Stimulated activated CD4-positive, alpha-beta T cell treated with anti-CD3 and anti-CD28 coated beads, Interleukin-1b, Interleukin-23, amount 100 ng/mL, for 24 hours (primary cell): ENCODE data around the gene NF2.
"Not testable (repeated sequence)": the region's sequence is repeated elsewhere in the genome, so short reads cannot be mapped to it uniquely, and the experiment has no call there.

Experiments
- DNase-seq, 4 experiments: peaks; one replicate each; pipeline ENCODE4 v3.0.0-alpha.2; 2020; ENCODE audit warnings: low read depth in 4 of 4, low spot score in 1 of 4

Gene NF2

DNA sequence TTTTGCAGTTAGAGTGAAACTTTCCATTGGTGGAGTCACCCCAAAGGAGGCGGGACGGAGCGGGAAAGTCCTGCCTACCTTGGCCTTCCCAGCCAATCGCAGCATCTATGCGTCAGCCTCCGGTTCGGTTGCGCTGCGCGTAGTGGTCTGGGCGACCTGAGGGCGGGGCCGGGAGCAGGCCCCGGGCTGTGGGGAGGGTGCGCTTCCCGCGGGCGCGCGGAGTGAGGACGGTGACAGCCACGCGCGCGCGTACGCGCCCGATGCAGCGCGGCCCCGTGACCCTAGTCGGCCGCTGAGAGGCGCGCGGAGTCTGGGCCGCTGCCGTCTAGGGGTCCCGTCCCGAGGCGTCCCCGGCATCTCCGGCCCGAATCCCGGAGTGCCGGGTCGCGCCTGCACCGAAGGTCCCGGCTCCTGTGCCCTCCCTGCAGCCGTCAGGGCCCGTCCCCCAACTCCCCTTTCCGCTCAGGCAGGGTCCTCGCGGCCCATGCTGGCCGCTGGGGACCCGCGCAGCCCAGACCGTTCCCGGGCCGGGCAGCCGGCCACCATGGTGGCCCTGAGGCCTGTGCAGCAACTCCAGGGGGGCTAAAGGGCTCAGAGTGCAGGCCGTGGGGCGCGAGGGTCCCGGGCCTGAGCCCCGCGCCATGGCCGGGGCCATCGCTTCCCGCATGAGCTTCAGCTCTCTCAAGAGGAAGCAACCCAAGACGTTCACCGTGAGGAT lies at the start of gene NF2:
Gene NF2, plus strand, starts transcription at position 276 of the 718 bp plus-strand sequence. Its CDS starts 366 bp downstream, at position 642.
- DNase-seq, result peak; percentile 84 to 96 (median 93)

DNA sequence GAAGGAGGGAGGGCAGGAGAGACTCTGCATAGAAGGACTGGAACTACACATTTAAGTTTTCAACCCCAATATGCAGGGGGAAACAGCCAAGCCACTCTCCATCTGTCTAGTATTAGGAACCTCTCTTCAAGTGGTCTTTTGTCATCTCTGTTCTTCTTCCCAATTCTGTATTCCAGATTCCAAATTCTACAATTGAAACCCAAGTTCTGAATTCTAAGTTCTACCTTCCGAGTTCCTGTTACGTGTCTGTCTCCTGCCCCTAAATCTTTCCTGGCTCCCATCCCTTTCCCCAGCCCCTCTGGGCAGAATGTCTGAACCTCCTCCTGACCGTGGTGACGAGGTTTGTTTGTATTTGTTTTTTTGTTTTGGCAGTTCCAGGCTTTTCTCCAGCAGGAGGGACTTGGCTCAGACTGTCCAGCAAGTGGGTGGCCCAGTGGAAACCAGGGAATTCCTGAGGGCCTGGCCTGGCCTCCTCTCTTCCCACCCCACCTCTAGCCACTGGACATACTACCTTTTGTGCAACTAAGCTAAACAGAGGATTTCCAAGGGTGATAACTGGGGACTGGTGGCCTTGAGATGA lies 48.3 kb upstream of the NF2 start:
- DNase-seq, result no peak

DNA sequence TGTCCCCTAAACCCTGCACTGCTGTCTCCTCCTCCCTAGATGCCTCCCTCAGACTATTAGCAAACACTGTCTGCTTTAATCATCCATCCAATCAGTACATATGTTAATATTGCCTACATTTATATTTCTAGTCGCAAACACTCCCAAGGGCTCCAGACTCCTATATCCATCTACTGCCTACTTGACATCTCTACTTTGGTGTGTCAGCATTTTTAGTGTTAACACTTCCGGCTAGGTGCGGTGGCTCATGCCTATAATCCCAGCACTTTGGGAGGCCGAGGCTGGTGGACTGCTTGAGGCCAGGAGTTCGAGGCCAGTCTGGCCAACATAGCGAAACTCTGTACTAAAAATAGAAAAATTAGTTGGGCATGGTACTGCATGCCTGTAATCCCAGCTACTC lies 44.4 kb upstream of the NF2 start:
- DNase-seq, result no peak

DNA sequence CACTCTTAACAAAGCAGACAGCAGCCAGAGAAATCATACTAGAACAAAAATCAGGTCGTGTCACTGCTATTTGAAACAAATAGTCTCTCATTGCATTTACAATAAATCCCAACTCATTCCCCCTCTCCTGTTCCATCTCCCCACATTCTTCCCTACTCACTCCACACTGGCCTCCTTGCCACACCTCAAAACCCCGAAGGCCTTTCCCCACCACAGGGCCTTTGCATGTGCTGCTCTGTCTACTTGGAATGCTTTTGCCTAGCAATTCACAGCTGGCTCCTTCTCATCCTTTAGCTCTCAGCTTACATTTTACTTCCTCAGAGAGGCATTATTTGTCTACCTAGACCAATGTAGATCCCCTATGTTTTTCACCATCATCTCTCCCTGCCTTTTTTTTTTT lies 43.6 kb upstream of the NF2 start:
- DNase-seq, result no peak

DNA sequence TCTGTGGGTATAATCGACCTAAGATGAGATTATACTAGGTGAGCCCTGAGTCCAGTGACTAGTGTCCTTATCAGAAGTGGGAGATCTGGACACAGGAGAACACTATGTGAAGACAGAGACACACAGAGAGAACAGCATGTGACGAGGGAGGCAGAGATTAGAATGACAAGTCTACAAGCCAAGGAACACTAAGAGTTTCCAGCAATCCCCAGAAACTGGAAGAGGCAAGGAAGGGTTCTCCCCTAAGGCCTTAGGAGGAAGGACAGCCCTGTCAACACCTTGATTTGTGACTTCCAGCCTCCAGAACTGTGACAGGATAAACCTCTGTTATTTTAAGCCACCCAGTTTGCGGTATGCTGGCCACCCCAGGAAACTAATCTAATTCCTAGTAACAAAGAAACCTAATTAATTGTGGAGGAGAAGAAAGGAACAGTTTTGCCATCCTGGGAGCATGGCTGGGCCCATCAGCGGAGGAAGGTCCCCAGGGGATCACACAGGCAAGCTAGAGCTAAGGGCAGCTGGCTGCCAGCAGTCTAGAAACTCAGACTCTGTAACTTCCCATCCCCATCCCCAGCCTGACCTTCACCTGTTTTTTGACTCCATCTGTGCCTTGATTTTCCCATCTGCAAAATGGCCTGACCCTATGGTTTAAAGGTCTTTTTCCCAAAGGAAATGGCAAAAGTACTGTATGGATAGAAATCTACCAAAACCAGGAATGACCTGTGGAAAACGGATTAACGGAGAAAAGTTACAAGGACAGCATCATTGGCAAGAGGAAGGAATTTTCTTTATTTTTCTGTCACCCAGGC lies 39.6 kb upstream of the NF2 start:
- DNase-seq, result no peak

DNA sequence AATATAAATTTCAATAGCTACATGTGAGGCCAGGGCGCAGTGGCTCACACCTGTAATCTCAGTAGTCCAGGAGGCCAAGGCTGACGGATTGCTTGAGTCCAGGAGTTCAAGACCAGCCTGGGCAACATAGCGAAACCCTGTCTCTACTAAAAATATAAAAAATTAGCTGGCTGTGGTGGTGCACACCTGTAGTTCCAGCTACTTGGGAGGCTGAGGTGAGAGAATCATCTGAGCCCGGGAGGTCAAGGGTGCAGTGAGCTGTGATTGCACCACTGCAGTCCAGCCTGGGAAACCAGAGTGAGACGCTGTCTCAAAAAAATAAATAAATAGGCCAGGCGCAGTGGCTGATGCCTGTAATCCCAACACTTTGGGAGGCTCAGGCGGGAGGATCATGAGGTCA lies 36.9 kb upstream of the NF2 start:
- DNase-seq, result not testable (repeated sequence)

DNA sequence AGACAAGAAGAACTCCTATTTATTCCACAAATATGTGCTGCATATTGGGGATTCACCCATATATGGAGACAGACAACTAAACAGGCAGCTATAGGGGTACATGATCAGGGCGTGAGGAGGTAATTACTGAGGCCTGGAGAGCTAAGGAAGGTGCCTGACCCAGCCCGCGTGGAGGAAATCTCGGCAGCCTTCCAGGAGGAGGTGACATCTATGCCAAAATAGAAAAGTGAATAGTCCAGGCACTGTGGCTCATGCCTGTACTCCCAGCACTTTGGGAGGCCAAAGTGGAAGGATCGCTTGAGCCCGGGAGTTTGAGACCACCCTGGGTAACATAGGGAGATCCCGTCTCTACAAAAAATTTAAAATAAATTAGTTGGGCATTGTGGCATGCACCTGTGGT lies 36.1 kb upstream of the NF2 start:
- DNase-seq, result no peak

DNA sequence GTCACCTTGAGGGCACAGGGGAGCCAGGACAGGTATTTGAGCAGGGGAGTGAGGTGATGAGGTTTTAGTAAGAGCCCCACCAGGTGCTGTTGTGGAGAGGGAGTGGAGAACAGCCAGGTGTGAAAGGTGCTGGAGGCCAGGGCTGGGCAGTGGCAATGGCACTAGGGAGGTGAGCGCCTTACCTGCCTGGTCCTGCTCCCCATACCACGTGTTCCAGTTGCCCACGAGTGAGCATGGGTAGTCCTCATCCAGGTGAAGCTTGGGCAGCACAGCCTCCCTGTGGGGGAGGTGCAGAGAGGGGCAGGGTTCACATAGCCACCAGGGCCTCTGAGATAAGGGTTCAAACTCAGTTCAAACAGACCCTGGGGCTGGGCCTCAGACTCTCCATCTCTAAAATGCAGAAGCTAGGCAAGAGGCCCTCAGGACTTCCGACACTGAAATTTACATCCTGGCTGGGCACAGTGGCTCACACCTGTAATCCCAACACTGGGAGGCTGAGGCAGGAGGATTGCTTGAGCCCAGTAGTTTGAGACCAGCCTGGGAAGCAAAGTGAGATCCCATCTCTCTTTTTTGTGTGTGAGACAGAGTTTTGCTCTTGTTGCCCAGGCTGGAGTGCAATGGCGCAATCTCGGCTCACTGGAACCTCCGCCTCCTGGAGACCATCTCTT lies 34.3 kb upstream of the NF2 start:
- DNase-seq, result no peak

DNA sequence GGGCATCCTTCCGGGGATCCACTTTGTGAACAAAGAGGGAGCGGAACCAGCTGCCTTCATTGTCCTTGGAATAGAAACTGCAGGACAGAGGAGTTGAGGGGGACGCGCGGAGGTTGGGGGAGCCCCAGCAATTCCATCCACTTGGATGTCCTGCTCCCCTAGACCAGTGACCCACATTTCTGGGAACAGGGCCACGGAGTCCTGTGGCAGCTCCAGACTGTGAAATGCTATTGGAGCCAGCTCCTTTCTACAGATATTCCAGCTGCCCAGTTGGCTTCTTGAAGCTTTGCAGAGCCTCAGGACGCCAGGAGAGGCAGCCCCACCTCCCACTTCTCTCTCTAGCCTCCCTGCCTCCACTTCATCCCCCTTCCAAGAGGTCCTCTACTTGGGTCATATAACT lies 33.0 kb upstream of the NF2 start:
- DNase-seq, result no peak

DNA sequence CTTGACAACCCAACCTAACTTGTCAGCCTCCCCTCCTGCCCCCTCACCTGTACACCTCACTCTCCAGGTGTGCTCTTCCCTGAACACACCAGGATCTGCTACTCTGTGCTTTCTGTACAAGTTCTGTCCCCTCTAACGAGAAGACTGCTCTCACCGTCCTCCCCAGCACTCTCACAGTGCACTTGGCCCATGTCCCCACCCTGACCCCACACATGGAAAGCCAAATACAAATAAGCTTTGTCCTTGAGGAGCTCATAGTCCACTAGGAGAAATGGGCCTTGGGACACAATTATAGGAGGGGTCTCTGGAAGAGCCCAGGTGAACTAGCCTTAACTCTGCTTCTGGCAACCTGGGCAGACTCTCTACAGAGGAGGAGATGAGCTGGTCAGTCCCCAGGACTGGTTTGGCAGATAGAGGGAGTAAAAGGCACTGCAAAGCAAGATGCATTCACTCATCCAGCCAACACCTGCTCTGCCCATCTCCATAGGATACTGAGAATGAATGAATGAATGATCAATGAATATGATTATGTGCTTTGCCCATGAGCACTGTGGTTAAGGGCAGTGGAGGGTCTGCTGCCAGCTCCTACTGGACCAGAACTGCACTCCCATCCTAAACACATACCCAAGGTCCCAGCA lies 32.4 kb upstream of the NF2 start:
- DNase-seq, result no peak

DNA sequence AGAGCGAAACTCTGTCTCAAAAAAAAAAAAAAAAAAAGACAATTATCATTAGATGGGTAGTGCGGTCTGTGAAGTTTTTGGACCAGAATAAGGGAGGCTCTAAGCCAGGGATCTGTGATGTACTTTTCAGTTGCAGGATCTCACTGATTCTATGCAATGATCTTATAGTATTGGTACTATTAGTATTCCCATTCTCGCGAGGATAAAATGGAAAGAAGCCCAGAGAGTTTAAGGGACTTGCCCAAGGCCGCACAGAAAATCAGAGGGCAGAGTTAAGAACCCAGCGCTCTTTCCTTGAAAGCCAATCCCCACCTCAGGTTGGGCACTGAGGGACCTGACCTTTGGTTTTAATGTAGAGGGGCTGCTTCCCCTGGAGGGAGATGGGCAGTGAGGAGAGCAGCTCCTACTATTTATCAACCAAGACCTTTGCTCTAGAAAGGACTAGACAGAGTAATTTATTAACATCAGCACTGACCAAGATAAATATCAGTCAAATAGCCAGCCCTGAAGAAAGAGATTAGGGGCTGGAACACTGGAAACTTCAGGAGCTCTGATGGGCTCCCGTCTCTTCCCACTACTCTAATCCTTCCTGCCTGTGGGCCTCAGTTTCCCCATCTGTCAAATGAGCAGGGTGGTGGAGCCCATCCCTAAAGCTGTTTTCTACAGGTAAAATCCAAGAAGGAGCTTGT lies 28.5 kb upstream of the NF2 start:
- DNase-seq, result no peak

DNA sequence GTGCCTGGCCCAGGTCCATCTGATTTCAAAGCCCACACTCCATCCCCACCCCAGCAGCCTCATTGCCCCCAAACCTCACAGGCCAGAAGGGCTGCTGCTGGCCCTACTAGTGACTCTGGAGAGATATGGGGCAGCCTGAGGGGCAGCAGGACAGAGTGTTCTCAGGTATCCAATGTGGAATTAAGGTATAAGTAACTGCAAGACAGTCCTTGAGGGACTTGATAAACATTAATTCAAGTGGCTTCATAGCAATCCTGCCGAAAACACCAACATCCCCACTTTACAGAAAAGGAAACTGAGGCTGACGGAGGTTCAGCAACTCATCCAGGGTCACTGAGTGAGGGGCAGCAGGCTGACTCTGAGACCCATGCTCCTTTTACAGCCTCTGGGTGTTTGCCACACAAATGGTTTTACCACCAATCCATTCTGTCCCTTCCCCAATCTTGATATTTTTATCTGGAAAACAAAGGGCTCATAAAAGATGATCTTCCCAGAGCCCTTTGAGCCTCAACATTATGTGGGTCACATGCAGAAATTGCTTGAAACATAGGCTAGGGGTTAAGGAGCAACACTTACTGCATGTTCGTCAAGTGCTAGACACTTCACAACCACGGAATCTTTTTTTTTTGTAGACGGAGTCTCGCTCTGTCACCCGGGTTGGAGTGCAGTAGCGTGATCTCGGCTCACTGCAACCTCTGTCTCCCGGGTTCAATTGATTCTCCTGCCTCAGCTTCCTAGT lies 24.8 kb upstream of the NF2 start:
- no peak for DNase-seq

DNA sequence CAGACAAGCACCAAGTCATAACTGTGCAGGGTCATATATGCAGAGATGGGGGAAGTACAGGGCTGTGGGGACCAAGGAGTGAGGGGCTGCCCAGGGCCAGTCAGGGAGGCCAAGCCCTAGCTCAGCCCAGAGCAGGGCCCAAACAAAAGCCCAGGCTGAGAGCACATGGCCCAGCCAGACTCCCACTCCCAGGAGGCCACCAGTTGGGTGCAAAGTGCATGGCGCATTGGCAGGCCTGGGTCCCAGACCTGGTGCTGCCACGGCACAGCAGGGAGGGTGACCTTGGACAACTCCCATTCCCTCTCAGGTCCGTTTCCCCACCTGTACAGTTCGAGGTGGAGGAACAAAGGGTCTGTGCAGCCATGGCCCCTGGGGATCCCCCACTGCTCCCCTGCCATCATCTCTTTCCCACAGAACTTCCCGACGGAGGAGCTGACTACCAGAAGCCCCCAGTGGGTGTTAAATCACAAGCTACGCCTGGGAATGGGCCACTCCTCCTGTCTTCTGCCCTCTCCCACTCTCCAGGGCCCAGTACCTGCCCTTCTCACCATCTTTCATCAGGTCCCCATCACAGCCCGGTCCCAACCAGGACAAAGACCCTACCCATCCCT lies 23.1 kb upstream of the NF2 start:
- no peak for DNase-seq

DNA sequence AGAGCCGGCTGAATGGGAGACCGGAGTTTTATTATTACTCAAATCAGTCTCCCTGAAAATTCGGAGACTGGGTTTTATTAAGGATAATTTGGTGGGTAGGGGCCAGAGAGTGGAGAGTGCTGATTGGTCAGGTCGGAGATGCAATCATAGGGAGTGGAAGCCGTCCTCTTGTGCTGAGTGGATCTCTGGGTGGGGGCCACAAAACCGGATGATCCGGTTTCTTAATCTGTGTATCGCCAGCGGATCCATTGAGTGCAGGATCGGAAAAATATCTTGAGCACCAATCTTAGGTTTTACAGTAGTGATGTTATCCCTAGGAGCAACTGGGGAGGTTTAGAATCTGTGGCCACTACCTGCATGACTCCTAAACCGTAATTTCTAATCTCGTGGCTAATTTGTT lies 21.6 kb upstream of the NF2 start:
- DNase-seq, result no peak

DNA sequence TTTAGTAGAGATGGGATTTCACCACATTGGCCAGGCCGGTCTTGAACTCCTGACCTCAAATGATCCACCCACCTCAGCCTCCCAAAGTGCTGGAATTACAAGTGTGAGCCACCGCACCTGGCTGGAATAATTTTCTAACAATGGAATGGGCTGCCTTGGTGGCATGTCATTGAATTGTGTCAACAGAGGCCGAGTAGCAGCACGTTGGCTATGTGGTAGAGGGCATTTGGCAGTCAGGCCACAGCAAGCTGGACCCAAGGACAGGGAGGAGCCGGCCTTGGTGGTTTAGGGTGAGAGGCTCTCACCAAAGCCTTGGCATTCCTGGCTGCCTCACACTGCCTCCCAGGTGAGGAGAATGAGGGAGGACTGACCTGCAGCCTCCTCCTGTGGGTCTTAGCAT lies 18.5 kb upstream of the NF2 start:
- DNase-seq, result no peak

DNA sequence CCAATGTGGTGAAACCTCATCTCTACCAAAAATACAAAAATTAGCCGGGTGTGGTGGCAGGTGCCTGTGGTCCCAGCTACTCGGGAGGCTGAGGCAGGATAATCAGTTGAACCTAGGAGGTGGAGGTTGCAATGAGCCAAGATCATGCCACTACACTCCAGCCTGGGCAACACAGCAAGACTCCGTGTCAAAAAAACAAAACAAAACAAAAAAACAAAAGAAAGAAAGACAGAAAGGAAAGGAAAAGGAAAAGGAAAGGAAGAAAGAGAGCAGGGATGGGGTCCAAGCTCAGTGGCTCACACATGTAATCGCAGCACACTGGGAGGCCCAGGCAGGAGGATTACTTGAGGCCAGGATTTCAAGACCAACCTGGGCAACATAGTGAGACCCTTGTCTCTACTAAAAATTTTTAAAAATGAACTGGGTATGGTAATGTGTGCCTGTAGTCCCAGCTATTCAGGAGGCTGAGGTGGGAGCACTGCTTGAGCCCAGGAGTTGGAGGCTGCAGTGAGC lies 17.2 kb upstream of the NF2 start:
- not testable (repeated sequence) for DNase-seq

DNA sequence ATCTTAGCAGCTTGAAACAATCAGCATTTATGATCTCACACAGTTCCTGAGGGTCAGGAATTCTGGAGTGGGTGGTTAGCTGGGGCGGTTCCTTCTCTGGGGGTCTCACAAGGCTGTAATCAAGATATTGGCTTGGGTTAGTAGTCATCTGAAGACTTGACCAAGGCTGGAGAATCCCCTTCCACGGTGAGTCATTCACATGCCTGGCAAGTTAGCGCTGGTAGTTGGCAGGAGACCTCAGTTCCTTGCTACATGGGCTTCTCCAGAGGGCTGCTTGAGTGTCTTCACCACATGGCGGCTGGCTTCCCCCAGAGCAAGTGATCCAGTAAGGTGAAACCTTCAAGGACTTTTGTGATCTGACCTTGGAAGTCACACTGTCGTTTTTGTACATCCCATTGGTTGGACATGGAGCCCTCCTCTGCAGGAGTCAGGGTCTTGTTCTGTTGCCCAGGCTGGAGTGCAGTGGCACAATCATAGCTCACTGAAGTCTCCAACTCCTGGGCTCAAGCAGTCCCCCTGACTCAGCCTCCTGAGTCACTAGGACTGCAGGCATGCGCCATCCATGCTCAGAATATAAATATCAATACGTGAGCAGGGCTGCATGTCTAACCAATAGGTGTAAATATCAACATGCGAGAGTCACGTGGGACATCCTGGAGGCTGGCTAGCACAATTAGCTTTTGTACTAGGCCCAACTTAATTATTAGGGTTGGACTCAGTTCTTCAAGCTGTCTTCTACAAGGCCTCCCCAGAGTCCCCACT lies 15.3 kb upstream of the NF2 start:
- DNase-seq, result no peak

DNA sequence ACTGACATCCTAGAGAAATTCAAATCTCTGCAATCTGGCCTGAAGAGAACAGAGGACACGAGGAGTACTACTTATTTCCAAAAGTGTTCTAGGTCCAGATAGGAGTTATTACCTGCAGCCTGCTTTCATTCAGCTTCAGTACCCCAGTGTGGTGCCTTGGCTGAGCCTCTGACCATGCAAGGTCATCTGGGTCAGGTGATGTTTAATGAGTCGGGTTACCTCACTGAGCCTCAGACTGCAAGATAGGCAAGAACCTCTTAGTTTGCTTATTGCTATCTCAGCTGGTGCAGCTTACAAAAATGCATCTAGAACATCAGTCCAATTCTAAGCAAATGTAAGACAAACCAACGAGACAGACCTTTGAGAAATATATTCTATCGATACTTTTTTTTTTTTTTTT lies 9.5 kb upstream of the NF2 start:
- DNase-seq, result no peak

DNA sequence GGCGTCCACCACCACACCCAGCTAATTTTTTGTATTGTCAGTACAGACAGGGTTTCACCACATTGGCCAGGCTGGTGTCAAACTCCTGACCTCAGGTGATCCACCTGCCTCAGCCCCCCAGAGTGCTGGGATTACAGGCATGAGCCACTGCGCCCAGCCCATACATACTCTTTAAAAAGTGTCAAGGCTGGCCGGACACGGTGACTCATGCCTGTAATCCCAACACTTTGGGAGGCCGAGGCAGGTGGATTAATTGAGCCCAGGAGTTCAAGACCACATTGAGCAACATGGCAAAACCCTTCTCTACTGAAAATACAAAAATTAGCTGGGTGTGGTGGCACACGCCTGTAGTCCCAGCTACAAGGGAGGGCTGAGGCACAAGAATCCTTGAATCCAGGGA lies 9.0 kb upstream of the NF2 start:
- DNase-seq, result not testable (repeated sequence)
